GM18858 (cell line): Measurements from ENCODE around the gene CMSS1.

Source experiments
- ATAC-seq: cut with Tn5 transposase; IDR thresholded peaks from one replicate; pipeline ENCODE4 v1.9.1; 2021; ENCODE audit not compliant: unreplicated experiment

Gene CMSS1

DNA sequence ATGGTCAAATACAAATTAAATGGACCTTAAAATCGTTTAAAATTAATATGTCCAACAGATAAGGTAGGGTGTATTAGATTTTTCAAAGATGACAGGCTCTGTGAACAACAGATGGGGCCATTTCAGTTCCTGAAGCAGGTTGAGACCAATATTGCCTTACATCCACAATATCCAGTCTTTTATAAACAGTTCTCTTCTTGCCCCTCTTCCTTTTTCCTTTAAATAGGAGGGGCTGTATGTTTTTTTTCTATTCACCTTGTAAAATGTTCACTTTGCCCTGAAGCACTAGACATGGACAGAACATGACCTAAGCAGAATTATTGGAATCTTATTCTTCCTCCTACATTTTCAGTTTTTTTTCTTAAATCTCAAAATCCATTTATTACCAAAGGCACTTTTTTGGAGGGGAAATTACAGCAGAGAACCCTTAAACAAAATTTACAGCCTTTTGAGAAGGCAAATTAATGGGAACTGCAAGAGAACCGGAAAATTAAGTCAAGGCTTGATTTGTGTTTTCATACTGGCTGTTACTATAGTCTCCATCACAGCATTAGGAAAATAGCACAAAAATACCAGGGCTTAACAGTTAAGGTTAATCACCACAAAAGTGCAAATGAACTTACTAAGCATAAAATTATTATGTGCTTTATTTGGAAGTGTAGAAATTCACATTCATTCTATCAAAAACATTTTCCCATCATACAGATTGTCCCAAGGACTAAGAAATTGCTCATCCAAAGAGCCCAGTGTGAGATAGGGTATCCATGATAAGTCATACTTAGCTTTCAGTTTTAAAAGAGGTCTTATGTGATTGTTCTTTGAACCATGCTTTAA lies 55.8 kb downstream of the CMSS1 start:
- ATAC-seq = no peak

DNA sequence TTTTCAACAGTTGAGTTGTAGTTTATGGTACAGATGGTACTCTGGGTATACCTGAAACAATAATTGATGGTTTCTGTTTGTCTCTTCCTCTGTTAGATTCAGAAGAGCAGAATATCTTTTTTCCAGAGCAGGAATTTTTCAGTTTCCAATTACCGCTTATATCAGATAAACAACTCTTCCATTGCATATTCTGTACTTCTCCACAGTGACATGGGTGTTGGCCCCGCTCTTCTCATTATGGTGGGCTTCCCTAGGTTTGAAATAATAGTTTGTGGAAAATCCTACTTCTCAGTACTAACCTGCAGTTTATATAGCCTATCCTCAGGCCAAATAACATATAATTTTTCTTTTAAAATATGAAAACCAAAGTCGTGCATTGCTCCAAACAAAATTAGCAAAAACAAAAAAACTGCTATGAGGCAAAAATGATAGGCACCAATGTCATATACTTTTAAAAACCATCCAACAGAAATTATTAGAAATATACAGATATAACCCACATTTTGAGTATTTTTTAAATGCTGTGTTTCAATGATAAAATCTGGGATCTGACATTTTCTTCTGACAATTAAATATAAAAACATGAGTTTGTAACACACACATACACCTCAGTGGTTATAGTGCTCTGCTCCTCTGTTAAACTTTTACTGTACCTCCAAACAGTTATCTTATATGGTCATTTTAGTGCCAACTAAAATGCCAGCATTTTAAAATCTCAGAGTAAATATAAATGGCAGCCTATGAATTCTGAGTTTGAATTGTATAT lies 56.8 kb downstream of the CMSS1 start:
- no peak for ATAC-seq

GRCh38 chr3:99875581-99875928 lies 57.9 kb downstream of the CMSS1 start:
- no peak for ATAC-seq

- ATAC-seq = peak; percentile 75
Observed at GRCh38 chr3:99875929-99876841, 58.5 kb downstream of the CMSS1 start.

- ATAC-seq = no peak
Observed at GRCh38 chr3:99877031-99877579, 59.4 kb downstream of the CMSS1 start.

DNA sequence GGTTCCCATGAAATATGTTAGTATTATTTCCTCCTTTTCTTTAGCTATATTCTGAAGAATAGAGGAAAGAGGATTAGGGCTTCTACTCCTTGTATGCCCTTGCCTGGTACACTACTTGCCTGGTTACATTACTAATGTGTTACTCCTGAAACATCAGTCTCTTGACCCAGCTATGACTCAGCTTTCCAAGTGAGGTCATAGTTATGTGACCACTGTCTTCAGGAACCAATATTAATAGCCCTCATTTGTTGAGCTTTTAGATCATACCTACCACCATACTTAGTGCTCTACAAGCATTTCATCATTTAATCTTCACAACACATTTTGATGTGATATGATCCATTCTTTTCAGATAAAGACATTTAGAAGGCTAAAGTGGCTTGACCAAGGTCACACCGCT lies 60.3 kb downstream of the CMSS1 start:
- peak; percentile 50 for ATAC-seq

DNA sequence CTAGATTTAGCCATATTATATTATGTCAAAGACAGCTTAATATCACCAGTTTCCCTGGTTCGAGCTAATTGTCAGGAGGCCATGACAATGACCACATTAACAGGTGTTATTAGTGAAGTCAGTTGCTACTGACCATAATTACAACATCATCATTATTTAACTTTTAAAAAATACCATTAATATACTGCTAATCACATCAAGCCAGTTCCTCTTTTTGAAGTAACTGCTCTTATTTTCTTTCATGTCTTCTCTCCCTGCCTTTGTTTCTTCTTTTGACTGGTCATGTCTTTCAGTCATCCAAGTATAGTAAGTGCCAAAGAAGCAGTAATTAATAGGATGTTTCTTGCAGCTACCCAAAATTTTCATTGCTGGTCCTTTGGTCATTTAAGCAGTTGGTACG lies 61.6 kb downstream of the CMSS1 start:
- ATAC-seq = no peak

GRCh38 chr3:99881121-99881524 lies 63.5 kb downstream of the CMSS1 start:
- ATAC-seq = no peak

- ATAC-seq = no peak
Observed at GRCh38 chr3:99882436-99883137, 64.9 kb downstream of the CMSS1 start.

DNA sequence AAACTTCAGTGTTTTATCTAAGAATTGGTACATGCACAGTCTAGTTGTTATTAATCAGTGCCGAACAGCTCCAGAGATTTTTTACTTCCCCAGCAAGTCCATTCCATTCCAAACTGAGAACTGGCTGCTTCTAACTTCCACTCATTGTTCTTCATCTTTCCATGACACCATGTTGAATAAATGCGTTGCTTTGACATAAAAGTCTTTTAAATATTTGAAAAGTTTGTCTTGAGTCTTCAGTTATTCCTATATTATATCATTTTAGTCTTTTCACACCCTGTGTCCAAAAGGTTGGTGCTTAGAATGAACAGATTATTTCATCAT lies 65.4 kb downstream of the CMSS1 start:
- no peak for ATAC-seq

GRCh38 chr3:99883693-99884092 lies 66.0 kb downstream of the CMSS1 start:
- ATAC-seq = no peak

GRCh38 chr3:99884484-99884883 lies 66.8 kb downstream of the CMSS1 start:
- ATAC-seq = no peak

GRCh38 chr3:99885085-99885484 lies 67.4 kb downstream of the CMSS1 start:
- no peak for ATAC-seq

DNA sequence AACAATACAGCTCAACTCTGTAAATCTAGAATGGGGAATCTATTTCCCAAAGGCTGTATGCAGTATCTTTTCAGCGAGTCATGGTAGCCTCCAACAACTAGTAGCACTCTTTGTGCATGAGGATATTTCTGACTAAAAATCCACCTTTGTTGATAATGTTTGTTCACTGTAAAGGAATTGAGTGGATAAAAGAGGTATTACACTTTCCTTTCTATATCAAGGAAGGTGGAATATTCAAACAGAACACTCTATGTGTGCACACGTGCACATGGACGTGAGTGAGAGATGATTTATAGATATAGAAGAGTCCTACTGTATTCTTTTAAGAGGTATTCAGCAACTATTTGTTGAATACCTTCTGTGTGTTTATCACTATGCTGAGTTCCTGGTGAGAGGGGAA lies 68.2 kb downstream of the CMSS1 start:
- no peak for ATAC-seq

GRCh38 chr3:99891610-99892285 lies 74.1 kb downstream of the CMSS1 start:
- no peak for ATAC-seq

- ATAC-seq = no peak
Observed at GRCh38 chr3:99892332-99892731, 74.7 kb downstream of the CMSS1 start.

GRCh38 chr3:99895131-99895696 lies 77.6 kb downstream of the CMSS1 start:
- no peak for ATAC-seq

DNA sequence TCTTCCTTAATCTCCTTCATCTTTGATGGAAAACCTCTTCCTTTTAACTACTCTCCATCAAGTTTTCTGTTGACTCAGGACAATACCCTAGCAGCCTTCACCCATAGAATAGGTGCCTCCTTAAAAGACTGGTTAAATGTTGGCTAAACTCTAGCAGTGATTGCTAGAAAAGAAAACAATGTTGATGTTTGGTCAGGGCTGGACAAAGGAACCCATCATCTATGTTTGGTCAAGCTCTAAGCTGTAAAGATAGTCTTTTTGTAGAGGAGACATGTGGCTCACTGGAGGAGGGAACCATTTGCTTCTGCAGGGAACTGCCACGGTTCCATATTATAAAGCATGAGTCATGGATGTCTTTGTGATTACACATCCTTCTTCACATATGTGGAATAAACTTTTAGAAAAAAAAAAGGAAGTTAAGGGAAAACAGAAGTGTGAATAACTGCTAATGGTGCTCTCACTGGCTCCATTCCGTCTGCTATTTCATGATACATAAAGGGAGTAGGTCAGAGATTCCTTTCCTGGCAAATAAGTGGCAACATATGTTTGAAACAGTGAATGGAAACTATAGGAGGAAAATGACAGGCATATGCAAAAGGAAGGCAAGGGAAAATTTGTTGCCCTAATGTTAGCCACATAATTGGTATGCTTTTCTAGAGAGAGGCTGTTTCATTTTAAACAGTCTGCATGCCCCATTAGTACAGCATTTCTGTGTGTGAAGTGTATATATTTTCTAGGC lies 78.2 kb downstream of the CMSS1 start:
- ATAC-seq = no peak

- no peak for ATAC-seq
Observed at GRCh38 chr3:99896482-99896881, 78.8 kb downstream of the CMSS1 start.
